ENCODE results near the gene APOBEC3H. TPM values are rescaled to one million over a fixed set of nuclear protein-coding genes. Genes with fewer than 3 reads are reported as not detected.

APOBEC3H gene
- total RNA-seq, 1 experiment from 2014 or later = not detected

DNA sequence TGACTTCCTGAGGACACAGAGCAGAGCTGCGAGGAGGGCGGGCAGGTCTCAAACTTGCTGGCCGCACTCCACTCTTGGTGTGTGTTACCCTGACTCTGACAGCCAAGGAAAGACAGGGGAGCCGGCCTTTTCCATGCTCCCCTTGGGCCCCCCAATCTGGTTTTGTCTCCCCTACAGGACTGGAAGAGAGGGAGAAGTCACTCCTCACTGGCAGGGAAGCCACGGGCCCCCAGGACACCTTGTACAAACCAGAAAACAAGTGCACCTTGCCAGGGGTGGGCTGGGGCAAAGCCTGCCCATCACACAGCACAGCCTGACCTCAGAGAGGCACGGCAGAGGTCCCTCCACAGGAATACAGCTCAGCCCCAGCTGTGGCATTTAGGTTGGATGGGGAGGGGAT, 35.2 kb downstream of the APOBEC3H start:
- H3K9me3 ChIP-seq (replicated peaks) = no peaks in the 10 kb centered on the region
- no peaks in the 10 kb centered on the region for H3K36me3 ChIP-seq
- H3K27ac ChIP-seq = no peak overlapping the region
- no peak overlapping the region for H3K4me3 ChIP-seq
- DNase-seq = no peak
- no peaks in the 10 kb centered on the region for H3K4me1 ChIP-seq
- H3K27me3 ChIP-seq = no peaks in the 10 kb centered on the region; the same call in none of the 2 replicates

- Histone ChIP-seq H3K27ac (no peak overlapping the region), H3K36me3 (no peaks in the 10 kb centered on the region), H3K27me3 (no peaks in the 10 kb centered on the region; the same call in none of the 2 replicates), H3K4me3 (no peak overlapping the region), H3K4me1 (no peaks in the 10 kb centered on the region), H3K9me3 (replicated peaks) (no peaks in the 10 kb centered on the region)
- DNase-seq = no peak
Measured at GRCh38 chr22:39132871-39133524, 36.0 kb downstream of the APOBEC3H start.

GRCh38 chr22:39133871-39134270, 36.8 kb downstream of the APOBEC3H start:
- Histone ChIP-seq H3K27me3 (no peaks in the 10 kb centered on the region; the same call in none of the 2 replicates), H3K9me3 (replicated peaks) (no peaks in the 10 kb centered on the region), H3K4me1 (no peaks in the 10 kb centered on the region), H3K27ac (no peak overlapping the region), H3K4me3 (no peak overlapping the region), H3K36me3 (no peaks in the 10 kb centered on the region)
- no peak for DNase-seq

- Histone ChIP-seq H3K4me3 (no peak overlapping the region), H3K27me3 (no peaks in the 10 kb centered on the region; the same call in none of the 2 replicates), H3K4me1 (no peaks in the 10 kb centered on the region), H3K36me3 (no peaks in the 10 kb centered on the region), H3K9me3 (replicated peaks) (no peaks in the 10 kb centered on the region), H3K27ac (no peak overlapping the region)
- DNase-seq = no peak
Measured at GRCh38 chr22:39134366-39135091, 37.5 kb downstream of the APOBEC3H start.

- peak; percentile 55 to 63 for DNase-seq
- Histone ChIP-seq H3K27ac (no peak overlapping the region), H3K4me1 (no peaks in the 10 kb centered on the region), H3K9me3 (replicated peaks) (no peaks in the 10 kb centered on the region), H3K4me3 (no peak overlapping the region), H3K27me3 (peaks cover 5% of the 10 kb centered on the region), H3K36me3 (no peaks in the 10 kb centered on the region)
Measured at GRCh38 chr22:39135092-39135896, 38.2 kb downstream of the APOBEC3H start.

DNA sequence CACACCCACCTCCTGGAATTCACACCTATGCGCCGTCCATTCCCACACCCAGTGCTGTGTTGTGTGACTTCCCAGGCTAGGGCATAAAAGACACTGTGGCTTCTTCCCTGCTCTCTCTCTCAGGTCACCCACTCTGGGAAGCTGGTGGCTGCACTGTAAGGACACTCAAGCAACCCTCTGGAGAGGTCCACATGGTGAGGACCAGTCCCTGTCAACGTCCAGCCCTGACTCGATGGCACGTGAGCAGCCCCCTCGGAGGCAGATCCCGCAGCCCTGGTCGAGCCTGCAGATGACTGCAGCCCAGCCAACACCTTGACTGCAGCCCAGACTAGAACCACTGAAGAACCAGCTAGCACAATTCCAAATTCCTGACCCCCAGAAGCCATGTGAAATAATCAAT, 39.3 kb downstream of the APOBEC3H start:
- H3K4me3 ChIP-seq = no peak overlapping the region
- H3K27ac ChIP-seq = no peak overlapping the region
- DNase-seq = no peak
- H3K27me3 ChIP-seq = peaks cover 9% of the 10 kb centered on the region
- no peaks in the 10 kb centered on the region for H3K36me3 ChIP-seq
- H3K9me3 ChIP-seq (replicated peaks) = no peaks in the 10 kb centered on the region
- no peaks in the 10 kb centered on the region for H3K4me1 ChIP-seq

DNA sequence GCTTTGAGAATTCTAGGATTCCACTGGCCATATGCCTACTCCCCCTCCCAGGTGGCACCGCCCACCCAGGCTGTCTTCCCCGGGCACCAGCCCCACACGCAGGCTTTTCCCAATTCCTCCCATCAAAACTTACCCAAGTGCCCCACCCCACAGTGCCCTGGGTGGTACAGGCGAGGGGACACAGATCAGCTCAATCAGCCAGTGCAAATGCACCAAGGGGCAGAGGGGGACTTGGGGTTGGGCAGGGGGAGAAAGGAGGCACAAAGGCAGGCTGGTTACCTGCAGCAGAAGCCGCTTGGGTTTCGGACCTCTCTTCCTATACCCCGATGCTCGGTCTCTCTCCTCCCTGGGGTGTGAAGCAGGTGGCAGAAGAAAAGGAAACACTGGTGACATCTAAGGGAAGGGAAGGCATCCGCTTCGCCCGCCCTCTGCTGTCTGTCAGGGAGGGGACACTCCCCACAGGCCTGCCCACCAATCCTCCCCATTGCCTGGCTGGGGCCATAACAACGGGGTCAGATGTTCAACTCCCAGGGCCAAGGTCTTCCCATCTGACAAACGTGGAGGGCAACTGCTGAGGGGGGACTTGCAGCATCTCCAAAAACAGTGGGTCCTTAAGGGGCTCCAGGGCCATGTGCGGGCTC, 41.4 kb downstream of the APOBEC3H start:
- Histone ChIP-seq H3K9me3 (replicated peaks) (no peaks in the 10 kb centered on the region), H3K36me3 (no peaks in the 10 kb centered on the region), H3K4me3 (no peak overlapping the region), H3K27me3 (peaks cover 9% of the 10 kb centered on the region), H3K27ac (no peak overlapping the region), H3K4me1 (peaks cover 6% of the 10 kb centered on the region; the same call in 1 of the 2 replicates)
- no peak for DNase-seq

- no peak overlapping the region for H3K4me3 ChIP-seq
- peaks cover 9% of the 10 kb centered on the region for H3K27me3 ChIP-seq
- no peaks in the 10 kb centered on the region for H3K36me3 ChIP-seq
- DNase-seq = no peak
- H3K9me3 ChIP-seq (replicated peaks) = no peaks in the 10 kb centered on the region
- peaks cover 6% of the 10 kb centered on the region; the same call in 1 of the 2 replicates for H3K4me1 ChIP-seq
- no peak overlapping the region for H3K27ac ChIP-seq
Measured at GRCh38 chr22:39139933-39140332, 42.9 kb downstream of the APOBEC3H start.

- no peak for DNase-seq
- Histone ChIP-seq H3K36me3 (no peaks in the 10 kb centered on the region), H3K4me3 (no peak overlapping the region), H3K27me3 (peaks cover 9% of the 10 kb centered on the region), H3K9me3 (replicated peaks) (no peaks in the 10 kb centered on the region), H3K27ac (no peak overlapping the region), H3K4me1 (peaks cover 6% of the 10 kb centered on the region; the same call in 1 of the 2 replicates)
Measured at GRCh38 chr22:39142088-39142680, 45.1 kb downstream of the APOBEC3H start.

- Histone ChIP-seq H3K27me3 (peaks cover 9% of the 10 kb centered on the region), H3K36me3 (no peaks in the 10 kb centered on the region), H3K4me1 (peaks cover 6% of the 10 kb centered on the region; the same call in 1 of the 2 replicates), H3K9me3 (replicated peaks) (no peaks in the 10 kb centered on the region), H3K27ac (no peak overlapping the region), H3K4me3 (no peak overlapping the region)
- no peak for DNase-seq
Measured at GRCh38 chr22:39144101-39144767, 47.2 kb downstream of the APOBEC3H start.

DNA sequence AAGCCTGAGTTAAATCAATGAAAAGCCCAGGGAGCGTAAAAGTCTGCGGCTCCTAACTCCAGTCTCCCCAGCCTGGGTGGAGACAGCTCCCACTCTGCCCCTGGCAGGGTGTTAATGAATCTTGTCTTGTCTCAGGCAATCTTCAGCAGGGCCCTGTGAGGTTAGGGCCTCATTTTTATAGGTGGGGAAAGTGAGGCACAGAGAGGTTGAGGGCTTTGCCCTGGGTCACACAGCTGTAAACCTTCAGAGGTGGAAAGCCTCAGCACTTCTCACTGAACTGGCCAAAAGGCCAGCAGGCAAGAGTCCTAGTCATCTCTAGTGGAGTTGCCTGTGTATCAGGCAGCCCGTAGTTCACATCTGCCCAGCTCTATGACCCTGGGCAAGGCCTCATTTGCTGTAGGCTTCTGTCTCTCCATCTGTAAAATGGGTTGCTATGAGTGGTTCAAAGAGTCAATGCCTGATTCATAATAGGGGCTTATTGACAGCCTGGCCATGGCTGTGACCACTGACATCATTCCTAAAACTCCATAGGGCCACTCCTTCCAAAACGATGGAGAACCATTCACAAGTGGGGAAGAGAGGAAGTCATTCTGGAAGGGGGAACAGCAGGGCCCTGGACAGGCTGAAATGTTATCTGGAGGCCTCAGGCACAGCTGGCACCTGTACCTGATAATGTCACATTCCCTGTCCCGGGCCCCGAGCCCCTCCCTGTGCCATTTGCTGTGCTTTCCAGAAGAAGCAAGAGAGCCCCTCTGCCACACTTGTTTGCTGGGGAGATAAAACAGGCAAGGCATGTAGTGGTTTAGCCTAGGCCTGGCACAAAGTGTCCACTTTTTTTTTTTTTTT, 49.4 kb downstream of the APOBEC3H start:
- no peaks in the 10 kb centered on the region for H3K36me3 ChIP-seq
- DNase-seq = no peak
- H3K27ac ChIP-seq = no peak overlapping the region
- no peaks in the 10 kb centered on the region for H3K9me3 ChIP-seq (replicated peaks)
- H3K27me3 ChIP-seq = no peaks in the 10 kb centered on the region
- peaks cover 6% of the 10 kb centered on the region; the same call in 1 of the 2 replicates for H3K4me1 ChIP-seq
- peak overlapping the region; percentile 60 for H3K4me3 ChIP-seq

GRCh38 chr22:39147335-39148025, 50.4 kb downstream of the APOBEC3H start:
- Histone ChIP-seq H3K27ac (no peak overlapping the region), H3K27me3 (no peaks in the 10 kb centered on the region), H3K9me3 (replicated peaks) (no peaks in the 10 kb centered on the region), H3K36me3 (no peaks in the 10 kb centered on the region), H3K4me3 (no peak overlapping the region), H3K4me1 (peaks cover 6% of the 10 kb centered on the region; the same call in 1 of the 2 replicates)
- no peak for DNase-seq
